ENCODE data around the gene NTRK3. TPM values are rescaled to one million over a fixed set of nuclear protein-coding genes. Genes with fewer than 3 reads are reported as not detected.

NTRK3 gene
- total and polyA plus RNA-seq, 12 donors = 1.6 to 8.5 (median 3.3) TPM

GRCh38 chr15:88267720-88268119 lies 11.2 kb upstream of the NTRK3 start:
- WGBS, 4 donors = 69 to 80% (median 73%) methylated on average over 5 of the region's 5 CpGs
- intact Hi-C loops (cut with DNase I) = no loop called here
- no peak overlapping the region for H3K27ac ChIP-seq
- no peak for DNase-seq
- no peaks in the 10 kb centered on the region for H3K36me3 ChIP-seq (replicated peaks in 1 of 2)
- no peak overlapping the region for H3K4me3 ChIP-seq
- H3K27me3 ChIP-seq = no peaks in the 10 kb centered on the region
- H3K9me3 ChIP-seq (replicated peaks in 1 of 3) = no peaks in the 10 kb centered on the region
- H3K4me1 ChIP-seq (replicated peaks in 1 of 2) = no peaks in the 10 kb centered on the region
- no peak for TF ChIP-seq POLR2A (IDR thresholded peaks at IDR 0.05)
- TF ChIP-seq, protein P1, sequence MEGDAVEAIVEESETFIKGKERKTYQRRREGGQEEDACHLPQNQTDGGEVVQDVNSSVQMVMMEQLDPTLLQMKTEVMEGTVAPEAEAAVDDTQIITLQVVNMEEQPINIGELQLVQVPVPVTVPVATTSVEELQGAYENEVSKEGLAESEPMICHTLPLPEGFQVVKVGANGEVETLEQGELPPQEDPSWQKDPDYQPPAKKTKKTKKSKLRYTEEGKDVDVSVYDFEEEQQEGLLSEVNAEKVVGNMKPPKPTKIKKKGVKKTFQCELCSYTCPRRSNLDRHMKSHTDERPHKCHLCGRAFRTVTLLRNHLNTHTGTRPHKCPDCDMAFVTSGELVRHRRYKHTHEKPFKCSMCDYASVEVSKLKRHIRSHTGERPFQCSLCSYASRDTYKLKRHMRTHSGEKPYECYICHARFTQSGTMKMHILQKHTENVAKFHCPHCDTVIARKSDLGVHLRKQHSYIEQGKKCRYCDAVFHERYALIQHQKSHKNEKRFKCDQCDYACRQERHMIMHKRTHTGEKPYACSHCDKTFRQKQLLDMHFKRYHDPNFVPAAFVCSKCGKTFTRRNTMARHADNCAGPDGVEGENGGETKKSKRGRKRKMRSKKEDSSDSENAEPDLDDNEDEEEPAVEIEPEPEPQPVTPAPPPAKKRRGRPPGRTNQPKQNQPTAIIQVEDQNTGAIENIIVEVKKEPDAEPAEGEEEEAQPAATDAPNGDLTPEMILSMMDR (IDR thresholded peaks at IDR 0.05) = no peak

- Histone ChIP-seq H3K4me3 (no peak overlapping the region), H3K4me1 (replicated peaks in 1 of 2) (no peaks in the 10 kb centered on the region), H3K27ac (no peak overlapping the region), H3K9me3 (replicated peaks in 1 of 3) (no peaks in the 10 kb centered on the region), H3K36me3 (replicated peaks in 1 of 2) (no peaks in the 10 kb centered on the region), H3K27me3 (no peaks in the 10 kb centered on the region)
- TF ChIP-seq, protein P1 (IDR thresholded peaks at IDR 0.05) = no peak
- no peak for TF ChIP-seq POLR2A (IDR thresholded peaks at IDR 0.05)
- WGBS, 4 donors = 77 to 82% (median 81%) methylated on average over 9 to 10 of the region's 10 CpGs
- intact Hi-C loops (cut with DNase I) = no loop called here
- no peak for DNase-seq
These were observed 9.6 kb upstream of the NTRK3 start for GRCh38 chr15:88266170-88266569.

DNA sequence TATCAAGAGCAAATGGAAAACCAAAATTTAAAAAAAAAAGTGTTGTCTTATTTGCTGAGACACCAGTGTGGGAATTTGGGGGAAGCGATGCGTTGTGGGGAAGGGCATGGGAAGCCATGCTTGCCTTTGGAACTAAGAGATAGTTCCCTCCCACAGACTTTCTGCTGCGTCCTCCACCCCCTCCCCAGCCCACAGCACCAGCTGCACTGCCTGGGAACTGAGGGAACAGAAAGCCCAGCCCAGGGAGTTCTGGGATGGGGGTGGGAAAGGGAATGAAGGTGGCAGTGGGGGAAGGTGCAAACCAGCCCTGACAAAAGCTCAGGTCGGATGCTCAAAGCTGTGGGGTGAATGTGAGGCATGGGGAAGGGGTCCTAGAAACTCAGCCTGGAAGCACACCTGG lies 8.1 kb upstream of the NTRK3 start:
- no peaks in the 10 kb centered on the region for H3K27me3 ChIP-seq
- H3K36me3 ChIP-seq (replicated peaks in 1 of 2) = no peaks in the 10 kb centered on the region
- 68 to 78% (median 75%) methylated on average over 4 of the region's 4 CpGs for WGBS, 4 donors
- H3K9me3 ChIP-seq (replicated peaks in 1 of 3) = no peaks in the 10 kb centered on the region
- TF ChIP-seq, protein P1 (IDR thresholded peaks at IDR 0.05) = no peak
- TF ChIP-seq POLR2A (IDR thresholded peaks at IDR 0.05) = no peak
- intact Hi-C loops (cut with DNase I) = no loop called here
- no peak for DNase-seq
- no peaks in the 10 kb centered on the region for H3K4me1 ChIP-seq (replicated peaks in 1 of 2)
- H3K27ac ChIP-seq = no peak overlapping the region
- no peak overlapping the region for H3K4me3 ChIP-seq

- TF ChIP-seq, protein P1 (IDR thresholded peaks at IDR 0.05) = no peak
- no peak for TF ChIP-seq POLR2A (IDR thresholded peaks at IDR 0.05)
- DNase-seq = no peak
- WGBS, 4 donors = 56 to 81% (median 75%) methylated on average over 3 to 5 of the region's 5 CpGs
- H3K27me3 ChIP-seq = peaks cover 5% of the 10 kb centered on the region
- intact Hi-C loops (cut with DNase I) = no loop called here
- H3K27ac ChIP-seq = no peak overlapping the region
- H3K36me3 ChIP-seq (replicated peaks in 1 of 2) = no peaks in the 10 kb centered on the region
- no peak overlapping the region for H3K4me3 ChIP-seq
- H3K4me1 ChIP-seq (replicated peaks in 1 of 2) = peaks cover 0 to 3% of the 10 kb centered on the region in 2 donors
- H3K9me3 ChIP-seq (replicated peaks in 1 of 3) = no peaks in the 10 kb centered on the region
These were observed 5.5 kb upstream of the NTRK3 start for GRCh38 chr15:88262064-88262463.
